HG02759 (cell line): ENCODE measurements around the gene CREB3L2.

Source experiments
- ATAC-seq: cut with Tn5 transposase; IDR thresholded peaks from one replicate; pipeline ENCODE4 v1.9.1; 2021; ENCODE audit warnings: mild to moderate bottlenecking, moderate library complexity; ENCODE audit not compliant: unreplicated experiment

CREB3L2 gene

GRCh38 chr7:137953665-137954470 is 48.0 kb downstream of the CREB3L2 start:
- no peak for ATAC-seq

GRCh38 chr7:137953043-137953664 is 48.7 kb downstream of the CREB3L2 start:
- no peak for ATAC-seq

- no peak for ATAC-seq
These were observed 49.5 kb downstream of the CREB3L2 start for GRCh38 chr7:137952426-137952805.

- no peak for ATAC-seq
These were observed 50.0 kb downstream of the CREB3L2 start for GRCh38 chr7:137951700-137952425.

- no peak for ATAC-seq
These were observed 50.9 kb downstream of the CREB3L2 start for GRCh38 chr7:137950967-137951366.

- ATAC-seq: no peak
These were observed 51.6 kb downstream of the CREB3L2 start for GRCh38 chr7:137950263-137950621.

GRCh38 chr7:137949416-137950262 is 52.2 kb downstream of the CREB3L2 start:
- ATAC-seq: no peak

- ATAC-seq: no peak
These were observed 53.0 kb downstream of the CREB3L2 start for GRCh38 chr7:137948845-137949330.

GRCh38 chr7:137948083-137948844 is 53.6 kb downstream of the CREB3L2 start:
- no peak for ATAC-seq

- no peak for ATAC-seq
These were observed 54.8 kb downstream of the CREB3L2 start for GRCh38 chr7:137947046-137947445.

GRCh38 chr7:137946011-137946410 is 55.9 kb downstream of the CREB3L2 start:
- no peak for ATAC-seq

- ATAC-seq: no peak
These were observed 57.7 kb downstream of the CREB3L2 start for GRCh38 chr7:137944168-137944567.

- no peak for ATAC-seq
These were observed 58.7 kb downstream of the CREB3L2 start for GRCh38 chr7:137943132-137943551.

GRCh38 chr7:137942484-137943115 is 59.3 kb downstream of the CREB3L2 start:
- no peak for ATAC-seq

GRCh38 chr7:137940656-137941518 is 61.0 kb downstream of the CREB3L2 start:
- ATAC-seq: no peak

GRCh38 chr7:137940218-137940617 is 61.7 kb downstream of the CREB3L2 start:
- no peak for ATAC-seq

- no peak for ATAC-seq
These were observed 64.7 kb downstream of the CREB3L2 start for GRCh38 chr7:137937202-137937560.

- ATAC-seq: no peak
These were observed 65.2 kb downstream of the CREB3L2 start for GRCh38 chr7:137936509-137937201.
